ENCODE data around the gene ST7. TPM values are rescaled to one million over a fixed set of nuclear protein-coding genes. Genes with fewer than 3 reads are reported as not detected.

Gene ST7
- total and polyA plus RNA-seq, 2 of the 13 experiments (the other 11 are each of a cell fraction or from before 2014, with no cell fraction given): 17.3 to 23.5 TPM

- TF ChIP-seq CREB1 (IDR thresholded peaks at IDR 0.05) (peak; percentile 81), CREB1 (CRISPR knock-in tag; IDR thresholded peaks at IDR 0.05) (peak; percentile 93), ZMYM3 (CRISPR knock-in tag; IDR thresholded peaks at IDR 0.05) (no peak), IKZF1 (IDR thresholded peaks at IDR 0.05) (no peak), NR2F2 (IDR thresholded peaks at IDR 0.05; ENCODE audit: borderline replicate concordance, low read depth) (no peak), PHF5A (CRISPR knock-in tag; IDR thresholded peaks at IDR 0.05; ENCODE audit: low read depth, unreplicated experiment) (no peak), MLX (CRISPR knock-in tag; IDR thresholded peaks at IDR 0.05) (no peak), ZNF263 (CRISPR knock-in tag; IDR thresholded peaks at IDR 0.05) (no peak), ZNF383 (CRISPR knock-in tag; IDR thresholded peaks at IDR 0.05; ENCODE audit: borderline replicate concordance) (no peak), ZBTB14 (CRISPR knock-in tag; IDR thresholded peaks at IDR 0.05) (peak; percentile 8; the same call in 1 of the 2 replicates), NPAS2 (CRISPR knock-in tag; IDR thresholded peaks at IDR 0.05; ENCODE audit: borderline replicate concordance) (no peak), RARA (CRISPR knock-in tag; IDR thresholded peaks at IDR 0.05) (no peak), KLF12 (CRISPR knock-in tag; IDR thresholded peaks at IDR 0.05; ENCODE audit: borderline replicate concordance) (no peak), ZFP36L1 (CRISPR knock-in tag; IDR thresholded peaks at IDR 0.05) (no peak), ZNF672 (CRISPR knock-in tag; IDR thresholded peaks at IDR 0.05) (no peak), MIER3 (CRISPR knock-in tag; IDR thresholded peaks at IDR 0.05; ENCODE audit: borderline replicate concordance) (no peak), MED8 (CRISPR knock-in tag; IDR thresholded peaks at IDR 0.05; ENCODE audit: insufficient replicate concordance) (no peak), MAFG (CRISPR knock-in tag; IDR thresholded peaks at IDR 0.05) (no peak), USF2 (IDR thresholded peaks at IDR 0.05; ENCODE audit: low read depth, low read length) (no peak), USF2 (CRISPR knock-in tag; IDR thresholded peaks at IDR 0.05; ENCODE audit: borderline replicate concordance) (no peak), ZBTB25 (CRISPR knock-in tag; IDR thresholded peaks at IDR 0.05) (peak; percentile 62; the same call in 1 of the 2 replicates), ZNF235 (CRISPR knock-in tag; IDR thresholded peaks at IDR 0.05; ENCODE audit: borderline replicate concordance) (no peak), ZNF800 (CRISPR knock-in tag; IDR thresholded peaks at IDR 0.05) (no peak), ZC3H4 (CRISPR knock-in tag; IDR thresholded peaks at IDR 0.05; ENCODE audit: borderline replicate concordance) (no peak)
Measured at GRCh38 chr7:116953906-116954838, 871 bp downstream of the ST7 start (continued).
